ENCODE data around the gene CFAP65. TPM values are rescaled to one million over a fixed set of nuclear protein-coding genes. Genes with fewer than 3 reads are reported as not detected.
A peak's percentile ranks its signal among the peaks of the same experiment; 100 is the strongest.

CFAP65 gene
- total RNA-seq, 1 experiment from 2014 or later: 0.33 TPM

DNA sequence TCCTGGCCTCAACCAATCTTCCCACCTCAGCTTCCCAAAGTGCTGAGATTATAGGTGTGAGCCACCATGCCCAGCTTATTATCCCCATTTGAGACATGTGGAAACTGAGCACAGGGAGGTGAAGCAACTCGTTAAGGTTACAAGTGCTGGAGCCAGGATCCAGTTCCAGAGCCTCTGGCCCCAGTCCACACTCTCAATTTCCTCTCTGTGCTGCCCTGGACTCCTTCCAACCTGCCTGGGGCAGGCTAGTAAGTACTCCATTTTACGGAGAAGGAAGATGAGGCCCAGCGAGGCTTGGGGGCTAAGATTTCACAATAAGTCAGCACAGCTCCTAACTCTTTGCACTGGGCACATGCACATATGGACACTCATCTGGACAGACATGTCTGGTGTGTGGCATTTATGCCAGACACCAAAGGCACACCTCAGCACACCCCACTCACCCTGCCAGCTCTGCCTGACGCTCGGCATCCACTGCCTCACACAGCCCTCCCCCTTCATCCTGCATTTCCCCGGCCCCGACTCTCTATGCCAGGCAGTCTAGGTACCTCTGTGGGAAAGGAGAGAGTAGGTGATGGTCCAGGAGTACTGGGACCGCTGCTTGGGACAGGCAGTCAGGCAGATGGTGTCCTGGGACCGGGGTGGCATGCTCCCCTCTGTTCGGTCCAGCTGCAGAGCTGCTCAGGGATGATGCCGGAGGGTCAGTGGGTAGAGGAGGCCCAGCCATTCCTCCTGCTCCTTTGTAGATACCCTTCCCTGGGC is 20.5 kb downstream of the CFAP65 start:
- in situ Hi-C loops (cut with HindIII; ENCODE audit: low pct_unique_long_range_greater_than_20kb, low sequenced_read_pairs) (no loop called here), intact Hi-C loops (cut with micrococcal nuclease; ENCODE audit: unreplicated experiment) (loop anchor here (10.0 kb wide), 1 partner anchor 134 kb away; no protein-coding TSS in a partner anchor)
- TF ChIP-seq TCF7L2 (IDR thresholded peaks at IDR 0.05; ENCODE audit: low read depth, low read length): no peak
- TF ChIP-seq, protein P1, sequence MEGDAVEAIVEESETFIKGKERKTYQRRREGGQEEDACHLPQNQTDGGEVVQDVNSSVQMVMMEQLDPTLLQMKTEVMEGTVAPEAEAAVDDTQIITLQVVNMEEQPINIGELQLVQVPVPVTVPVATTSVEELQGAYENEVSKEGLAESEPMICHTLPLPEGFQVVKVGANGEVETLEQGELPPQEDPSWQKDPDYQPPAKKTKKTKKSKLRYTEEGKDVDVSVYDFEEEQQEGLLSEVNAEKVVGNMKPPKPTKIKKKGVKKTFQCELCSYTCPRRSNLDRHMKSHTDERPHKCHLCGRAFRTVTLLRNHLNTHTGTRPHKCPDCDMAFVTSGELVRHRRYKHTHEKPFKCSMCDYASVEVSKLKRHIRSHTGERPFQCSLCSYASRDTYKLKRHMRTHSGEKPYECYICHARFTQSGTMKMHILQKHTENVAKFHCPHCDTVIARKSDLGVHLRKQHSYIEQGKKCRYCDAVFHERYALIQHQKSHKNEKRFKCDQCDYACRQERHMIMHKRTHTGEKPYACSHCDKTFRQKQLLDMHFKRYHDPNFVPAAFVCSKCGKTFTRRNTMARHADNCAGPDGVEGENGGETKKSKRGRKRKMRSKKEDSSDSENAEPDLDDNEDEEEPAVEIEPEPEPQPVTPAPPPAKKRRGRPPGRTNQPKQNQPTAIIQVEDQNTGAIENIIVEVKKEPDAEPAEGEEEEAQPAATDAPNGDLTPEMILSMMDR (IDR thresholded peaks at IDR 0.05): no peak
- TF ChIP-seq SIN3A (IDR thresholded peaks at IDR 0.05; ENCODE audit: borderline replicate concordance, insufficient read depth, low read depth, low read length): no peak
- peak; percentile 28; the same call in 1 of the 2 replicates for ATAC-seq
- POLR2A ChIA-PET: no interaction called here
- Histone ChIP-seq H3K9me3 (ENCODE audit: control insufficient read depth, insufficient read depth, low read depth, low read length) (no peaks in the 10 kb centered on the region), H3K4me3 (ENCODE audit: low read depth in 2 of 2, low read length in 2 of 2) (no peak overlapping the region), H3K27me3 (ENCODE audit: control insufficient read depth, insufficient read depth, low read length) (no peaks in the 10 kb centered on the region), H3K27ac (ENCODE audit: low read length) (no peak overlapping the region), H3K4me1 (ENCODE audit: control insufficient read depth, insufficient read depth, low read length) (no peaks in the 10 kb centered on the region), H3K36me3 (ENCODE audit: control insufficient read depth, insufficient read depth, low read length) (no peaks in the 10 kb centered on the region)
- BruUV-seq (replicated peaks): no TSS peak
- no peak for DNase-seq (ENCODE audit: low read depth, low spot score)
- CTCF ChIA-PET: interaction anchor here (0.6 to 1.1 kb wide), 2 partner anchors 9 to 191 kb away, joined by 3 to 5 read pairs; no protein-coding TSS in a partner anchor

DNA sequence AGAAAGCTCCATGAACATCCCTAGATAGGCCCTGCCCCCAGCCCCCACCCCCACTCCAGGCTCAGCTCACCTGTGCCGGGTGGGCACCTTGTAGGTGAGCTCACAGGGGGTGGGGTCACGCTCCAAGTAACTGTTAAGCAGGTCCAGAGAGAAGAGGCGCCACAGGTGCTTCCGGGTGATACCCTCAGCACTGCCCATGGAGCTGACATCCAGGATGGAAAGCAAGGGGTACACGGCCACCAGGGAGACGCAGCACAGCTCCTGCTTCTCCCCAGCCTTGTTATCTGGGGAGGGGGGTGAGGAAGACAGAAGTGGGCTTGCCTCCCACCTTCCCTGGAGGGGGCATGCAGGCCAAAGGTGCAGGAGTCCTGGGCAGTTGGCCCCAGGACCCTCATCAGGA is 21.9 kb downstream of the CFAP65 start:
- in situ Hi-C loops (cut with HindIII; ENCODE audit: low pct_unique_long_range_greater_than_20kb, low sequenced_read_pairs): no loop called here
- H3K4me1 ChIP-seq (ENCODE audit: control insufficient read depth, insufficient read depth, low read length): no peaks in the 10 kb centered on the region
- intact Hi-C loops (cut with micrococcal nuclease; ENCODE audit: unreplicated experiment): no loop called here
- no TSS peak for BruUV-seq (replicated peaks)
- no peak overlapping the region for H3K4me3 ChIP-seq (ENCODE audit: low read depth in 2 of 2, low read length in 2 of 2)
- H3K27me3 ChIP-seq (ENCODE audit: control insufficient read depth, insufficient read depth, low read length): no peaks in the 10 kb centered on the region
- H3K36me3 ChIP-seq (ENCODE audit: control insufficient read depth, insufficient read depth, low read length): no peaks in the 10 kb centered on the region
- CTCF ChIA-PET: interaction anchor here (0.9 kb wide), 1 partner anchor 39 kb away, joined by 3 read pairs; no protein-coding TSS in a partner anchor
- H3K27ac ChIP-seq (ENCODE audit: low read length): no peak overlapping the region
- TF ChIP-seq, protein P2, sequence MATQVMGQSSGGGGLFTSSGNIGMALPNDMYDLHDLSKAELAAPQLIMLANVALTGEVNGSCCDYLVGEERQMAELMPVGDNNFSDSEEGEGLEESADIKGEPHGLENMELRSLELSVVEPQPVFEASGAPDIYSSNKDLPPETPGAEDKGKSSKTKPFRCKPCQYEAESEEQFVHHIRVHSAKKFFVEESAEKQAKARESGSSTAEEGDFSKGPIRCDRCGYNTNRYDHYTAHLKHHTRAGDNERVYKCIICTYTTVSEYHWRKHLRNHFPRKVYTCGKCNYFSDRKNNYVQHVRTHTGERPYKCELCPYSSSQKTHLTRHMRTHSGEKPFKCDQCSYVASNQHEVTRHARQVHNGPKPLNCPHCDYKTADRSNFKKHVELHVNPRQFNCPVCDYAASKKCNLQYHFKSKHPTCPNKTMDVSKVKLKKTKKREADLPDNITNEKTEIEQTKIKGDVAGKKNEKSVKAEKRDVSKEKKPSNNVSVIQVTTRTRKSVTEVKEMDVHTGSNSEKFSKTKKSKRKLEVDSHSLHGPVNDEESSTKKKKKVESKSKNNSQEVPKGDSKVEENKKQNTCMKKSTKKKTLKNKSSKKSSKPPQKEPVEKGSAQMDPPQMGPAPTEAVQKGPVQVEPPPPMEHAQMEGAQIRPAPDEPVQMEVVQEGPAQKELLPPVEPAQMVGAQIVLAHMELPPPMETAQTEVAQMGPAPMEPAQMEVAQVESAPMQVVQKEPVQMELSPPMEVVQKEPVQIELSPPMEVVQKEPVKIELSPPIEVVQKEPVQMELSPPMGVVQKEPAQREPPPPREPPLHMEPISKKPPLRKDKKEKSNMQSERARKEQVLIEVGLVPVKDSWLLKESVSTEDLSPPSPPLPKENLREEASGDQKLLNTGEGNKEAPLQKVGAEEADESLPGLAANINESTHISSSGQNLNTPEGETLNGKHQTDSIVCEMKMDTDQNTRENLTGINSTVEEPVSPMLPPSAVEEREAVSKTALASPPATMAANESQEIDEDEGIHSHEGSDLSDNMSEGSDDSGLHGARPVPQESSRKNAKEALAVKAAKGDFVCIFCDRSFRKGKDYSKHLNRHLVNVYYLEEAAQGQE (IDR thresholded peaks at IDR 0.05; ENCODE audit: insufficient read depth in 1 of 2, low read depth in 2 of 2, low read length in 1 of 2): no peak
- no peak for TF ChIP-seq SIN3A (IDR thresholded peaks at IDR 0.05; ENCODE audit: borderline replicate concordance, insufficient read depth, low read depth, low read length)
- TF ChIP-seq TCF7L2 (IDR thresholded peaks at IDR 0.05; ENCODE audit: low read depth, low read length): no peak
- TF ChIP-seq POLR2AphosphoS5 (IDR thresholded peaks at IDR 0.05; ENCODE audit: low read depth, low read length): no peak
- TF ChIP-seq, protein P1 (IDR thresholded peaks at IDR 0.05): no peak
- POLR2A ChIA-PET: interaction anchor here (0.7 kb wide), 1 partner anchor 220 kb away, joined by 4 read pairs; no protein-coding TSS in a partner anchor
- ATAC-seq: no peak
- no peak for DNase-seq (ENCODE audit: low read depth, low spot score)
- H3K9me3 ChIP-seq (ENCODE audit: control insufficient read depth, insufficient read depth, low read depth, low read length): no peaks in the 10 kb centered on the region

Data from Panc1 (cell line).